A549 (cell line): ENCODE measurements around the gene IGF1R. TPM values are rescaled to one million over a fixed set of nuclear protein-coding genes. Genes with fewer than 3 reads are reported as not detected.
A peak's percentile ranks its signal among the peaks of the same experiment; 100 is the strongest.

ENCODE experiments used
- BHLHE40 ChIP-seq: IDR thresholded peaks from 2 replicates; pipeline ENCODE4 v1.6.1; 2012; ENCODE audit warnings: low read depth, low read length, inconsistent platforms
- CBX8 ChIP-seq: fragments of 200-600 bp; sonication (generic); IDR thresholded peaks from 2 replicates; pipeline ENCODE4 v1.6.1; 2016
- CEBPB ChIP-seq, 2 experiments: fragments of >200 bp in 1 of 2; sonication (Bioruptor Twin) in 1 of 2; formaldehyde crosslinking in 1 of 2; IDR thresholded peaks; 2 replicates each; pipeline ENCODE4 v1.6.1; 2012 to 2016
- CHD2 ChIP-seq: fragments of 150-350 bp; IDR thresholded peaks from 2 replicates; pipeline ENCODE4 v1.6.1; 2014; ENCODE audit warnings: low read length; ENCODE audit not compliant: partially characterized antibody
- EP300 ChIP-seq, 2 experiments: fragments of >200 bp; sonication (Bioruptor Twin); formaldehyde crosslinking; IDR thresholded peaks; 2 replicates in 1 of 2; 3 replicates in 1 of 2; pipeline ENCODE4 v1.6.1; 2016 to 2017
- ESRRA ChIP-seq: fragments of 150-350 bp; IDR thresholded peaks from 2 replicates; pipeline ENCODE4 v1.6.1; 2014; ENCODE audit warnings: mild to moderate bottlenecking, low read length, borderline replicate concordance
- FOSB ChIP-seq: fragments of 250-450 bp; sonication (Bioruptor Pico); IDR thresholded peaks from 2 replicates; pipeline ENCODE4 v1.5.0; 2020; ENCODE audit warnings: mild to moderate bottlenecking, moderate library complexity
- FOSL2 ChIP-seq, 2 experiments: fragments of 450-650 bp in 1 of 2; fragments of >200 bp in 1 of 2; sonication (Bioruptor Twin) in 1 of 2; formaldehyde crosslinking; IDR thresholded peaks; 2 replicates each; pipeline versions ENCODE4 v1.5.0 to v1.6.1; 2016 to 2020; ENCODE audit warnings: mild to moderate bottlenecking in 1 of 2, moderate library complexity in 1 of 2
- FOXS1 ChIP-seq: fragments of 250-450 bp; sonication (Bioruptor Pico); IDR thresholded peaks from 2 replicates; pipeline ENCODE4 v1.5.0; 2020; ENCODE audit warnings: mild to moderate bottlenecking, moderate library complexity
- GATA3 ChIP-seq: IDR thresholded peaks from 2 replicates; pipeline ENCODE4 v1.6.1; 2012; ENCODE audit warnings: borderline replicate concordance
- HDAC2 ChIP-seq: fragments of 200-600 bp; sonication (generic); IDR thresholded peaks from 2 replicates; pipeline ENCODE4 v1.6.1; 2016
- HOXA7 ChIP-seq: fragments of 250-450 bp; sonication (Bioruptor Pico); IDR thresholded peaks from 2 replicates; pipeline ENCODE4 v1.5.0; 2020; ENCODE audit warnings: mild to moderate bottlenecking, moderate library complexity
- HOXB13 ChIP-seq: fragments of 250-450 bp; sonication (Bioruptor Pico); IDR thresholded peaks from 2 replicates; pipeline ENCODE4 v1.5.0; 2020; ENCODE audit warnings: low read depth, mild to moderate bottlenecking, moderate library complexity
- HOXB5 ChIP-seq: fragments of 250-450 bp; sonication (Bioruptor Pico); IDR thresholded peaks from 2 replicates; pipeline ENCODE4 v1.5.0; 2020; ENCODE audit warnings: mild to moderate bottlenecking, moderate library complexity
- JUN ChIP-seq, 2 experiments: fragments of >200 bp; sonication (Bioruptor Twin); formaldehyde crosslinking; IDR thresholded peaks; 2 replicates in 1 of 2; 3 replicates in 1 of 2; pipeline ENCODE4 v1.6.1; 2016 to 2017
- JUNB ChIP-seq: fragments of >200 bp; sonication (Bioruptor Twin); formaldehyde crosslinking; IDR thresholded peaks from 2 replicates; pipeline ENCODE4 v1.6.1; 2016
- KDM1A ChIP-seq: fragments of 200-600 bp; sonication (generic); IDR thresholded peaks from 2 replicates; pipeline ENCODE4 v1.6.1; 2016; ENCODE audit warnings: low read depth, mild to moderate bottlenecking
- MAFK ChIP-seq: fragments of 450-650 bp; IDR thresholded peaks from 2 replicates; pipeline ENCODE4 v1.6.1; 2014; ENCODE audit not compliant: partially characterized antibody
- MYC ChIP-seq: IDR thresholded peaks from 2 replicates; pipeline ENCODE4 v1.6.1; 2012; ENCODE audit warnings: mild to moderate bottlenecking, inconsistent platforms, low read length, improper control_type of control experiment, borderline replicate concordance
- NFE2L2 ChIP-seq: fragments of 150-350 bp; conservative IDR thresholded peaks from 2 replicates; pipeline ENCODE4 v1.6.1; 2014; ENCODE audit warnings: low read length
- NR3C1 ChIP-seq: fragments of >200 bp; sonication (Bioruptor Twin); formaldehyde crosslinking; IDR thresholded peaks from 3 replicates; pipeline ENCODE4 v1.6.1; 2017
- PHF8 ChIP-seq: fragments of 200-600 bp; sonication (generic); IDR thresholded peaks from 2 replicates; pipeline ENCODE4 v1.6.1; 2016; ENCODE audit warnings: low read depth, mild to moderate bottlenecking, antibody characterized with exemption, moderate library complexity, borderline replicate concordance
- RAD21 ChIP-seq, 2 experiments: fragments of >200 bp in 1 of 2; sonication (Bioruptor Twin) in 1 of 2; formaldehyde crosslinking in 1 of 2; IDR thresholded peaks in 1 of 2; conservative IDR thresholded peaks in 1 of 2; 2 replicates in 1 of 2; 3 replicates in 1 of 2; pipeline ENCODE4 v1.6.1; 2012 to 2018; ENCODE audit warnings: inconsistent platforms in 1 of 2
- RFX5 ChIP-seq: fragments of 450-650 bp; IDR thresholded peaks from 2 replicates; pipeline ENCODE4 v1.7.1; 2014; ENCODE audit warnings: antibody characterized with exemption, mild to moderate bottlenecking, moderate library complexity
- TFCP2L1 ChIP-seq: fragments of 250-450 bp; sonication (Bioruptor Pico); IDR thresholded peaks from 2 replicates; pipeline ENCODE4 v1.5.0; 2021; ENCODE audit warnings: mild to moderate bottlenecking
- ZC3H11A ChIP-seq: fragments of 450-650 bp; IDR thresholded peaks from 2 replicates; pipeline ENCODE4 v1.6.1; 2014; ENCODE audit warnings: antibody characterized with exemption, mild to moderate bottlenecking
- ZNF302 ChIP-seq: fragments of 250-450 bp; sonication (Bioruptor Pico); IDR thresholded peaks from 2 replicates; pipeline ENCODE4 v1.9.0; 2021; ENCODE audit warnings: inconsistent platforms, mild to moderate bottlenecking, moderate library complexity
- polyA plus RNA-seq, 4 experiments: library from polyadenylated mRNA; depleted of rRNA in 3 of 4; stranded (reverse); fragments of >200 nt; fragmentation: RNase III in 1 of 4; extraction: RNeasy Plus Mini Kit Qiagen cat#74134 plus additional on column Dnase treatment in 1 of 4; gene quantifications; 2 replicates in 3 of 4; 3 replicates in 1 of 4; pipeline ENCODE4 v1.2.3, GENCODE V29; 2011 to 2017
- TF ChIP-seq, protein P1 (sequence below): fragments of 150-350 bp; IDR thresholded peaks from 2 replicates; pipeline ENCODE4 v1.6.1; 2014; ENCODE audit warnings: low read depth, mild to moderate bottlenecking, low read length
- TF ChIP-seq, protein P2 (sequence below): IDR thresholded peaks from 2 replicates; pipeline ENCODE4 v1.6.1; 2012
- TF ChIP-seq, protein P3 (sequence below): fragments of 200-600 bp; sonication (generic); IDR thresholded peaks from 2 replicates; pipeline ENCODE4 v1.6.1; 2016; ENCODE audit warnings: antibody characterized with exemption, mild to moderate bottlenecking, moderate library complexity
- TF ChIP-seq, protein P4 (sequence below): fragments of 450-650 bp; IDR thresholded peaks from 2 replicates; pipeline ENCODE4 v1.6.1; 2014; ENCODE audit warnings: antibody characterized with exemption
- TF ChIP-seq, protein P5 (sequence below): fragments of 250-450 bp; sonication (Bioruptor Pico); IDR thresholded peaks from 2 replicates; pipeline ENCODE4 v1.5.0; 2021; ENCODE audit warnings: mild to moderate bottlenecking, moderate library complexity, borderline replicate concordance
- TF ChIP-seq, protein P6 (sequence below): fragments of >200 bp; sonication (Bioruptor Twin); formaldehyde crosslinking; IDR thresholded peaks from 3 replicates; pipeline ENCODE4 v1.6.1; 2016

Gene IGF1R
- polyA plus RNA-seq, 2 of the 4 experiments (the other 2 are of a cell fraction), result 42.6 to 69.5 TPM

DNA sequence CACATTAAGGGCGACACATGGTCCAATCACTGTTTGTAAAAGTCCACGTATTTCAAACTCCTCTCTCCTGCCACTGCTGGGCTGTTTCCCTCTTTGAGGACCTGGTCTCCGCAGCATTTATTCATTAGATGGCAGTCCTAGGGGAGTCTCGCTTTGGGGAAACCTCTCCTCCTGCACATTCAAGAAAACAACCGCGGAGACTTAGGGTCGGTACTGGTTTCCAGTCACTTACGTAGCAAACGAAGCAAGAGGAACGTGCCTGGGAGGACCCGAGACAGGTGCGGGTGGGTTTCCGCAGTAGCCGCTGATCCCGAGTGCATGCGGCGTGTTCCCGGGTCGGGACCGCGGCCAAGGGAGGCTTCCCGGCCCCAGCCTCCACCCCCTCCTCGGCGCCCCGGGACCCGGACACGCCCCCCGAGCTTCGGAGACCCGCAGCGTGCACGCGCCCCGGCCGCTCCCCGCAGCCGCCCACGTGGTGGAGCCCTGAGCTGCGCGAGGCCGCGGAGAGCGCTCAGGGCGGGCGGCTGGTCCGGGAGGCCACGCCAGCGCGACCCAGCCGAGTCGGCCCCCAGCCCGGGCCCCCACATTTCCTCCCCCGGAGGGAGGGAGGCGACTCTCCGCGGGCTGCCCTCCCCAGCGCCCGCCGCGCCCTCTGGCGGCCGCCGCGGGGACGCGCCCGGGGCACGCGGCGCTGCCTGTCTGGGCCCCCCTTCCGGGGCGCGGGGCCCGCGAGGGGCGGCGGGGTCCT is 1.1 kb upstream of the IGF1R start (continued):
- no peak for TF ChIP-seq CEBPB (IDR thresholded peaks at IDR 0.05)
- no peak for TF ChIP-seq ZC3H11A
- no peak for TF ChIP-seq KDM1A
- TF ChIP-seq, protein P1, sequence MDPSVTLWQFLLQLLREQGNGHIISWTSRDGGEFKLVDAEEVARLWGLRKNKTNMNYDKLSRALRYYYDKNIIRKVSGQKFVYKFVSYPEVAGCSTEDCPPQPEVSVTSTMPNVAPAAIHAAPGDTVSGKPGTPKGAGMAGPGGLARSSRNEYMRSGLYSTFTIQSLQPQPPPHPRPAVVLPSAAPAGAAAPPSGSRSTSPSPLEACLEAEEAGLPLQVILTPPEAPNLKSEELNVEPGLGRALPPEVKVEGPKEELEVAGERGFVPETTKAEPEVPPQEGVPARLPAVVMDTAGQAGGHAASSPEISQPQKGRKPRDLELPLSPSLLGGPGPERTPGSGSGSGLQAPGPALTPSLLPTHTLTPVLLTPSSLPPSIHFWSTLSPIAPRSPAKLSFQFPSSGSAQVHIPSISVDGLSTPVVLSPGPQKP, result no peak
- TF ChIP-seq MYC, result peak; percentile 97
- TF ChIP-seq HDAC2, result no peak
- TF ChIP-seq PHF8, result 0 out of 2 replicates have a peak, but pooled peaks have one; percentile 14
- no peak for TF ChIP-seq TFCP2L1 (CRISPR knock-in tag)
- peak; percentile 83 for TF ChIP-seq HOXB5 (CRISPR knock-in tag)
- no peak for TF ChIP-seq RFX5
- TF ChIP-seq, protein P2, sequence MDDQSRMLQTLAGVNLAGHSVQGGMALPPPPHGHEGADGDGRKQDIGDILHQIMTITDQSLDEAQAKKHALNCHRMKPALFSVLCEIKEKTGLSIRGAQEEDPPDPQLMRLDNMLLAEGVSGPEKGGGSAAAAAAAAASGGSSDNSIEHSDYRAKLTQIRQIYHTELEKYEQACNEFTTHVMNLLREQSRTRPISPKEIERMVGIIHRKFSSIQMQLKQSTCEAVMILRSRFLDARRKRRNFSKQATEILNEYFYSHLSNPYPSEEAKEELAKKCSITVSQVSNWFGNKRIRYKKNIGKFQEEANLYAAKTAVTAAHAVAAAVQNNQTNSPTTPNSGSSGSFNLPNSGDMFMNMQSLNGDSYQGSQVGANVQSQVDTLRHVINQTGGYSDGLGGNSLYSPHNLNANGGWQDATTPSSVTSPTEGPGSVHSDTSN, result no peak
- TF ChIP-seq NFE2L2, result no peak
- TF ChIP-seq ZNF302, result no peak
- TF ChIP-seq FOXS1 (CRISPR knock-in tag), result peak; percentile 53; the same call in 1 of the 2 replicates
- TF ChIP-seq, protein P3, sequence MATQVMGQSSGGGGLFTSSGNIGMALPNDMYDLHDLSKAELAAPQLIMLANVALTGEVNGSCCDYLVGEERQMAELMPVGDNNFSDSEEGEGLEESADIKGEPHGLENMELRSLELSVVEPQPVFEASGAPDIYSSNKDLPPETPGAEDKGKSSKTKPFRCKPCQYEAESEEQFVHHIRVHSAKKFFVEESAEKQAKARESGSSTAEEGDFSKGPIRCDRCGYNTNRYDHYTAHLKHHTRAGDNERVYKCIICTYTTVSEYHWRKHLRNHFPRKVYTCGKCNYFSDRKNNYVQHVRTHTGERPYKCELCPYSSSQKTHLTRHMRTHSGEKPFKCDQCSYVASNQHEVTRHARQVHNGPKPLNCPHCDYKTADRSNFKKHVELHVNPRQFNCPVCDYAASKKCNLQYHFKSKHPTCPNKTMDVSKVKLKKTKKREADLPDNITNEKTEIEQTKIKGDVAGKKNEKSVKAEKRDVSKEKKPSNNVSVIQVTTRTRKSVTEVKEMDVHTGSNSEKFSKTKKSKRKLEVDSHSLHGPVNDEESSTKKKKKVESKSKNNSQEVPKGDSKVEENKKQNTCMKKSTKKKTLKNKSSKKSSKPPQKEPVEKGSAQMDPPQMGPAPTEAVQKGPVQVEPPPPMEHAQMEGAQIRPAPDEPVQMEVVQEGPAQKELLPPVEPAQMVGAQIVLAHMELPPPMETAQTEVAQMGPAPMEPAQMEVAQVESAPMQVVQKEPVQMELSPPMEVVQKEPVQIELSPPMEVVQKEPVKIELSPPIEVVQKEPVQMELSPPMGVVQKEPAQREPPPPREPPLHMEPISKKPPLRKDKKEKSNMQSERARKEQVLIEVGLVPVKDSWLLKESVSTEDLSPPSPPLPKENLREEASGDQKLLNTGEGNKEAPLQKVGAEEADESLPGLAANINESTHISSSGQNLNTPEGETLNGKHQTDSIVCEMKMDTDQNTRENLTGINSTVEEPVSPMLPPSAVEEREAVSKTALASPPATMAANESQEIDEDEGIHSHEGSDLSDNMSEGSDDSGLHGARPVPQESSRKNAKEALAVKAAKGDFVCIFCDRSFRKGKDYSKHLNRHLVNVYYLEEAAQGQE, result no peak
- TF ChIP-seq HOXB13, result peak; percentile 89
- no peak for TF ChIP-seq MAFK
- peak; percentile 57; the same call in 1 of the 2 replicates for TF ChIP-seq HOXA7 (CRISPR knock-in tag)
- TF ChIP-seq, protein P4, sequence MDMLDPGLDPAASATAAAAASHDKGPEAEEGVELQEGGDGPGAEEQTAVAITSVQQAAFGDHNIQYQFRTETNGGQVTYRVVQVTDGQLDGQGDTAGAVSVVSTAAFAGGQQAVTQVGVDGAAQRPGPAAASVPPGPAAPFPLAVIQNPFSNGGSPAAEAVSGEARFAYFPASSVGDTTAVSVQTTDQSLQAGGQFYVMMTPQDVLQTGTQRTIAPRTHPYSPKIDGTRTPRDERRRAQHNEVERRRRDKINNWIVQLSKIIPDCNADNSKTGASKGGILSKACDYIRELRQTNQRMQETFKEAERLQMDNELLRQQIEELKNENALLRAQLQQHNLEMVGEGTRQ, result 0 out of 2 replicates have a peak, but pooled peaks have one; percentile 16
- no peak for TF ChIP-seq BHLHE40
- no peak for TF ChIP-seq NR3C1
- TF ChIP-seq GATA3, result no peak; the same call in 1 of the 2 replicates
- TF ChIP-seq FOSL2 (IDR thresholded peaks at IDR 0.05), result no peak
- TF ChIP-seq FOSL2 (CRISPR knock-in tag; IDR thresholded peaks at IDR 0.05), result peak; percentile 52
- 0 out of 2 replicates have a peak, but pooled peaks have one; percentile 19 for TF ChIP-seq FOSB (CRISPR knock-in tag)
- TF ChIP-seq JUN (IDR thresholded peaks at IDR 0.05), result peak in 1 of 2 experiments; percentile 48; a peak in 2 of 5 replicates
- TF ChIP-seq, protein P5, sequence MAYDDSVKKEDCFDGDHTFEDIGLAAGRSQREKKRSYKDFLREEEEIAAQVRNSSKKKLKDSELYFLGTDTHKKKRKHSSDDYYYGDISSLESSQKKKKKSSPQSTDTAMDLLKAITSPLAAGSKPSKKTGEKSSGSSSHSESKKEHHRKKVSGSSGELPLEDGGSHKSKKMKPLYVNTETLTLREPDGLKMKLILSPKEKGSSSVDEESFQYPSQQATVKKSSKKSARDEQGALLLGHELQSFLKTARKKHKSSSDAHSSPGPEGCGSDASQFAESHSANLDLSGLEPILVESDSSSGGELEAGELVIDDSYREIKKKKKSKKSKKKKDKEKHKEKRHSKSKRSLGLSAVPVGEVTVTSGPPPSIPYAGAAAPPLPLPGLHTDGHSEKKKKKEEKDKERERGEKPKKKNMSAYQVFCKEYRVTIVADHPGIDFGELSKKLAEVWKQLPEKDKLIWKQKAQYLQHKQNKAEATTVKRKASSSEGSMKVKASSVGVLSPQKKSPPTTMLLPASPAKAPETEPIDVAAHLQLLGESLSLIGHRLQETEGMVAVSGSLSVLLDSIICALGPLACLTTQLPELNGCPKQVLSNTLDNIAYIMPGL, result no peak
- no peak for TF ChIP-seq JUNB
- TF ChIP-seq ESRRA, result no peak
- TF ChIP-seq, protein P6, sequence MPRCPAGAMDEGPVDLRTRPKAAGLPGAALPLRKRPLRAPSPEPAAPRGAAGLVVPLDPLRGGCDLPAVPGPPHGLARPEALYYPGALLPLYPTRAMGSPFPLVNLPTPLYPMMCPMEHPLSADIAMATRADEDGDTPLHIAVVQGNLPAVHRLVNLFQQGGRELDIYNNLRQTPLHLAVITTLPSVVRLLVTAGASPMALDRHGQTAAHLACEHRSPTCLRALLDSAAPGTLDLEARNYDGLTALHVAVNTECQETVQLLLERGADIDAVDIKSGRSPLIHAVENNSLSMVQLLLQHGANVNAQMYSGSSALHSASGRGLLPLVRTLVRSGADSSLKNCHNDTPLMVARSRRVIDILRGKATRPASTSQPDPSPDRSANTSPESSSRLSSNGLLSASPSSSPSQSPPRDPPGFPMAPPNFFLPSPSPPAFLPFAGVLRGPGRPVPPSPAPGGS, result peak; percentile 70; the same call in 1 of the 3 replicates
- TF ChIP-seq EP300 (IDR thresholded peaks at IDR 0.05), result no peak
- TF ChIP-seq RAD21 (conservative IDR thresholded peaks at IDR 0.05 in 1 of 2, IDR thresholded peaks at IDR 0.05 in 1 of 2), result peak; percentile 16 to 63; a peak in 4 of 5 replicates
- no peak for TF ChIP-seq CHD2
- TF ChIP-seq CBX8, result no peak
